Gastroesophageal sphincter (tissue), 3 donors: Measurements from ENCODE around the gene ST6GALNAC3.

Experiments used
- CTCF ChIP-seq, 4 experiments: fragments of 200-600 bp in 2 of 4; fragments of 450-650 bp in 2 of 4; sonication (generic) in 1 of 4; IDR thresholded peaks; one replicate each; pipeline ENCODE4 v1.5.1; 2017 to 2019; ENCODE audit warnings: antibody characterized with exemption in 4 of 4, mild to moderate bottlenecking in 2 of 4, moderate library complexity in 2 of 4
- EP300 ChIP-seq: sonication (generic); formaldehyde crosslinking; IDR thresholded peaks from one replicate; pipeline ENCODE4 v1.6.1; 2017; ENCODE audit warnings: antibody characterized with exemption, mild to moderate bottlenecking
- POLR2A ChIP-seq, 2 donors: fragments of 450-650 bp; IDR thresholded peaks; one replicate each; pipeline ENCODE4 v1.6.1; 2017; ENCODE audit warnings: antibody characterized with exemption in 2 of 2, mild to moderate bottlenecking in 2 of 2, moderate library complexity in 1 of 2

DNA sequence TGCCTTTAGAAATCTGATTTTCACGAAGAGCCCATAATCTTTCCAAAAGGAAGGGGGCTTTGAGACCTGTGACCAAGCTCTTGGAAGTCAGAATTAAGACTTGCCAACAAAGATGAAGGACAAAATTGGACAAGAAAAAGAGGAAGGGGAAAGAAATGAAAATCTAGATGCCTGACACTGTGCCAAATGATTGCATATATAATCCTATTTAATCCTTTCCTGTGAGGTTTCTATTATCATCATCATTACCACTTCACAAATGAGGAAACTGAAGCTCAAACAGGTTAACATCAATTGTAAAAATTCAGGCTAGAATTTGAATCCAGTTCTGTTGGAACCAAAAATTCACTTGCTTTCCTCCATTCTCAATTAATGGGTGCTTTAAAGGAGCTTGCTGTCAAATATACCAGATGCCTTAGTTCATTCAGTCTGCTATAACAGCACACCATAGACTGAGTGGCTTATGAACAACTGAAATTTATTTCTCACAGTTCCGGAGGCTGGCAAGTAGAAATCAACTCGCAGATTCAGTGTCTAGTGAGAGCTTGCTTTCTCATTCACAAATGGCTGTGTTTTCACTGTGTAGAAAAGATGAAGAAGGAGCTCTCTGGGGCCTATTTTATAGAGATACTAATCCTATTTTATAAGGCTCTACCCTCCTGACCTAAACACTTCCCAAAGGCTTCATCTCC lies 595.2 kb downstream of the ST6GALNAC3 start:
- no peak for TF ChIP-seq CTCF (IDR thresholded peaks at IDR 0.05)
- TF ChIP-seq EP300 = no peak
- TF ChIP-seq POLR2A (IDR thresholded peaks at IDR 0.05) = no peak
